Activated T-helper 2 cell treated with anti-CD3 and anti-CD28 coated beads, Interferon-gamma antibody, Interleukin-2, Interleukin-4, amounts not matched to agents 10 μg/mL and 5 μg/mL and 100 μg/mL, durations not matched to agents 14 hours and 24 hours and 36 hours (primary cell): ENCODE results near the gene PRKAB2. TPM values are rescaled to one million over a fixed set of nuclear protein-coding genes. Genes with fewer than 3 reads are reported as not detected.
A peak's percentile ranks its signal among the peaks of the same experiment; 100 is the strongest.
"Not testable (repeated sequence)": the region's sequence is repeated elsewhere in the genome, so short reads cannot be mapped to it uniquely, and the experiment has no call there.

ENCODE experiments used
- DNase-seq: peaks from one replicate; pipeline ENCODE4 v3.0.0; 2021; ENCODE audit warnings: low spot score
- H3K27ac Mint-ChIP-seq: one replicate; pipeline ENCODE4 v1.8.0; 2021; ENCODE audit warnings: mixed read lengths
- H3K27me3 Mint-ChIP-seq: one replicate; pipeline ENCODE4 v1.8.0; 2021; ENCODE audit warnings: low read depth, mixed read lengths
- H3K36me3 Mint-ChIP-seq: one replicate; pipeline ENCODE4 v1.8.0; 2021; ENCODE audit warnings: low read depth, mixed read lengths
- H3K4me1 Mint-ChIP-seq: one replicate; pipeline ENCODE4 v1.8.0; 2021; ENCODE audit warnings: low read depth, mixed read lengths
- H3K4me3 Mint-ChIP-seq: one replicate; pipeline ENCODE4 v1.8.0; 2021; ENCODE audit warnings: low read depth, mild to moderate bottlenecking, moderate library complexity, mixed read lengths
- H3K9me3 Mint-ChIP-seq: one replicate; pipeline ENCODE4 v1.8.0; 2021; ENCODE audit warnings: mixed read lengths
- intact Hi-C: fragments of 100-400 bp; cut with micrococcal nuclease; formaldehyde crosslinking; loops from one replicate; pipeline ENCODE4 v1.15.1; 2023
- total RNA-seq: library from RNA; stranded (reverse); gene quantifications from 2 replicates; pipeline ENCODE4 v1.2.3, GENCODE V29; 2022

PRKAB2 gene
- total RNA-seq, 1 donor from 2014 or later: 9.5 TPM

GRCh38 chr1:147207192-147207591 lies 34.9 kb upstream of the PRKAB2 start:
- no peak overlapping the region for H3K27ac Mint-ChIP-seq
- H3K4me3 Mint-ChIP-seq: no peak overlapping the region
- H3K9me3 Mint-ChIP-seq: no peaks in the 10 kb centered on the region
- H3K4me1 Mint-ChIP-seq: no peaks in the 10 kb centered on the region
- DNase-seq: no peak
- intact Hi-C loops: no loop called here
- H3K27me3 Mint-ChIP-seq: peaks cover 2% of the 10 kb centered on the region
- H3K36me3 Mint-ChIP-seq: no peaks in the 10 kb centered on the region

GRCh38 chr1:147204080-147204479 lies 31.8 kb upstream of the PRKAB2 start:
- no peak overlapping the region for H3K4me3 Mint-ChIP-seq
- no peaks in the 10 kb centered on the region for H3K36me3 Mint-ChIP-seq
- H3K27ac Mint-ChIP-seq: no peak overlapping the region
- intact Hi-C loops: no loop called here
- no peak for DNase-seq
- no peaks in the 10 kb centered on the region for H3K27me3 Mint-ChIP-seq
- H3K4me1 Mint-ChIP-seq: peaks cover 4% of the 10 kb centered on the region
- no peaks in the 10 kb centered on the region for H3K9me3 Mint-ChIP-seq

- Mint-ChIP-seq H3K4me1 (peaks cover 4% of the 10 kb centered on the region), H3K9me3 (no peaks in the 10 kb centered on the region), H3K4me3 (no peak overlapping the region), H3K27ac (no peak overlapping the region), H3K27me3 (no peaks in the 10 kb centered on the region), H3K36me3 (no peaks in the 10 kb centered on the region)
- DNase-seq: no peak
- intact Hi-C loops: no loop called here
Observed at GRCh38 chr1:147202576-147202975, 30.3 kb upstream of the PRKAB2 start.

GRCh38 chr1:147201786-147202185 lies 29.5 kb upstream of the PRKAB2 start:
- no peak for DNase-seq
- no peaks in the 10 kb centered on the region for H3K27me3 Mint-ChIP-seq
- H3K27ac Mint-ChIP-seq: no peak overlapping the region
- no peak overlapping the region for H3K4me3 Mint-ChIP-seq
- peaks cover 4% of the 10 kb centered on the region for H3K4me1 Mint-ChIP-seq
- H3K36me3 Mint-ChIP-seq: no peaks in the 10 kb centered on the region
- no peaks in the 10 kb centered on the region for H3K9me3 Mint-ChIP-seq
- intact Hi-C loops: no loop called here

- H3K27me3 Mint-ChIP-seq: peaks cover 2% of the 10 kb centered on the region
- no peak overlapping the region for H3K27ac Mint-ChIP-seq
- H3K4me1 Mint-ChIP-seq: peaks cover 4% of the 10 kb centered on the region
- H3K4me3 Mint-ChIP-seq: no peak overlapping the region
- H3K9me3 Mint-ChIP-seq: no peaks in the 10 kb centered on the region
- DNase-seq: no peak
- no peaks in the 10 kb centered on the region for H3K36me3 Mint-ChIP-seq
- intact Hi-C loops: no loop called here
Observed at GRCh38 chr1:147201276-147201675, 29.0 kb upstream of the PRKAB2 start.

GRCh38 chr1:147197324-147197723 lies 25.1 kb upstream of the PRKAB2 start:
- H3K27ac Mint-ChIP-seq, H3K36me3 Mint-ChIP-seq, H3K4me3 Mint-ChIP-seq, intact Hi-C loops, DNase-seq, H3K4me1 Mint-ChIP-seq, H3K9me3 Mint-ChIP-seq, H3K27me3 Mint-ChIP-seq: not testable (repeated sequence)

GRCh38 chr1:147189514-147189913 lies 17.2 kb upstream of the PRKAB2 start:
- Mint-ChIP-seq H3K36me3 (no peaks in the 10 kb centered on the region), H3K9me3 (no peaks in the 10 kb centered on the region), H3K4me3 (no peak overlapping the region), H3K4me1 (no peaks in the 10 kb centered on the region), H3K27me3 (peaks cover 13% of the 10 kb centered on the region), H3K27ac (no peak overlapping the region)
- intact Hi-C loops: no loop called here
- DNase-seq: no peak

GRCh38 chr1:147185432-147185831 lies 13.2 kb upstream of the PRKAB2 start:
- intact Hi-C loops: no loop called here
- Mint-ChIP-seq H3K27ac (no peak overlapping the region), H3K4me3 (no peak overlapping the region), H3K27me3 (peaks cover 17% of the 10 kb centered on the region), H3K4me1 (no peaks in the 10 kb centered on the region), H3K9me3 (no peaks in the 10 kb centered on the region), H3K36me3 (no peaks in the 10 kb centered on the region)
- DNase-seq: no peak

GRCh38 chr1:147177611-147178380 lies 5.5 kb upstream of the PRKAB2 start:
- no peak for DNase-seq
- intact Hi-C loops: no loop called here
- no peaks in the 10 kb centered on the region for H3K9me3 Mint-ChIP-seq
- H3K4me1 Mint-ChIP-seq: peaks cover 13% of the 10 kb centered on the region
- no peak overlapping the region for H3K27ac Mint-ChIP-seq
- peaks cover 16% of the 10 kb centered on the region for H3K36me3 Mint-ChIP-seq
- peaks cover 27% of the 10 kb centered on the region for H3K27me3 Mint-ChIP-seq
- no peak overlapping the region for H3K4me3 Mint-ChIP-seq

- no peaks in the 10 kb centered on the region for H3K27me3 Mint-ChIP-seq
- DNase-seq: no peak
- intact Hi-C loops: loop anchor here (1.0 kb wide), 2 partner anchors 71 to 87 kb away; partner anchors contain the start of gene CHD1L
- H3K4me1 Mint-ChIP-seq: peaks cover 40% of the 10 kb centered on the region
- peak overlapping the region; percentile 96 for H3K4me3 Mint-ChIP-seq
- H3K27ac Mint-ChIP-seq: peak overlapping the region; percentile 82
- no peaks in the 10 kb centered on the region for H3K9me3 Mint-ChIP-seq
- H3K36me3 Mint-ChIP-seq: peaks cover 26% of the 10 kb centered on the region
Observed at GRCh38 chr1:147171399-147172167, 687 bp downstream of the PRKAB2 start.

- peak overlapping the region; percentile 62 for H3K4me3 Mint-ChIP-seq
Observed at GRCh38 chr1:147169840-147170674, 2.2 kb downstream of the PRKAB2 start.

GRCh38 chr1:147169171-147169570 lies 3.1 kb downstream of the PRKAB2 start:
- no peaks in the 10 kb centered on the region for H3K9me3 Mint-ChIP-seq
- intact Hi-C loops: no loop called here
- no peak overlapping the region for H3K4me3 Mint-ChIP-seq
- no peaks in the 10 kb centered on the region for H3K27me3 Mint-ChIP-seq
- H3K27ac Mint-ChIP-seq: no peak overlapping the region
- H3K4me1 Mint-ChIP-seq: peaks cover 39% of the 10 kb centered on the region
- H3K36me3 Mint-ChIP-seq: peaks cover 42% of the 10 kb centered on the region
- no peak for DNase-seq

More at GRCh38 chr1:147169840-147170674, 2.2 kb downstream of the PRKAB2 start:
- Mint-ChIP-seq H3K27ac (no peak overlapping the region), H3K4me1 (peaks cover 40% of the 10 kb centered on the region), H3K27me3 (no peaks in the 10 kb centered on the region), H3K9me3 (no peaks in the 10 kb centered on the region), H3K36me3 (peaks cover 41% of the 10 kb centered on the region)
- intact Hi-C loops: no loop called here
- DNase-seq: no peak
